ENCODE data around the gene PHLDA3. TPM values are rescaled to one million over a fixed set of nuclear protein-coding genes. Genes with fewer than 3 reads are reported as not detected.

Gene PHLDA3
- polyA plus RNA-seq, 2 of the 4 experiments (the other 2 are of a cell fraction) = 40.5 to 91.1 TPM

- TF ChIP-seq BHLHE40 (IDR thresholded peaks at IDR 0.05; ENCODE audit: low read depth, low read length) = no peak
- TF ChIP-seq NPAS2 (CRISPR knock-in tag; IDR thresholded peaks at IDR 0.05; ENCODE audit: borderline replicate concordance) = no peak
- no peak for TF ChIP-seq HES2 (IDR thresholded peaks at IDR 0.05)
Observed at GRCh38 chr1:201481761-201482493, 12.9 kb upstream of the PHLDA3 start (continued).

GRCh38 chr1:201481004-201481380 lies 12.0 kb upstream of the PHLDA3 start:
- no peak for DNase-seq (ENCODE audit: low read depth in 1 of 2, low spot score in 1 of 2)
- no peak for FAIRE-seq
- TF ChIP-seq ZSCAN20 (CRISPR knock-in tag; IDR thresholded peaks at IDR 0.05) = no peak
- 0 out of 5 replicates have a peak, but pooled peaks of 1 of the 2 experiments have one; percentile 18 for TF ChIP-seq JUN (IDR thresholded peaks at IDR 0.05)
- TF ChIP-seq GATA3 (IDR thresholded peaks at IDR 0.05; ENCODE audit: borderline replicate concordance) = no peak
- no peak for TF ChIP-seq FOXS1 (CRISPR knock-in tag; IDR thresholded peaks at IDR 0.05)
- TF ChIP-seq HOXA7 (CRISPR knock-in tag; IDR thresholded peaks at IDR 0.05) = 0 out of 2 replicates have a peak, but pooled peaks have one; percentile 51
- peak; percentile 5 to 9 for ATAC-seq
- H3K4me3 ChIP-seq = peak overlapping the region; percentile 39
- no peaks in the 10 kb centered on the region for H3K9me3 ChIP-seq
- peak overlapping the region; percentile 77 to 86 for H3K27ac ChIP-seq
- peaks cover 50% of the 10 kb centered on the region for H3K4me1 ChIP-seq
- WGBS (ENCODE audit: missing lambda C conversion rate) = 38% methylated on average over 15 of the region's 17 CpGs
- H3K4me2 ChIP-seq = peak overlapping the region; percentile 85
- ChIA-PET CTCF (interaction anchor here (1.0 to 34.3 kb wide), 18 partner anchors 15 to 491 kb away, joined by 3 to 1452 read pairs (median 6); partner anchors contain the start of genes CSRP1 and PHLDA3), POLR2A (interaction anchor here (1.2 to 3.7 kb wide), 9 partner anchors 9 to 33 kb away, joined by 3 to 32 read pairs (median 19); partner anchors contain the start of genes CSRP1 and PHLDA3)

- POLR2A ChIA-PET = interaction anchor here (0.6 to 3.7 kb wide), 8 partner anchors 12 to 602 kb away, joined by 3 to 32 read pairs (median 19); partner anchors contain the start of genes CSRP1 and PHLDA3
- ATAC-seq = peak; percentile 57 to 77
- TF ChIP-seq HOXB13 (CRISPR knock-in tag; IDR thresholded peaks at IDR 0.05; ENCODE audit: low read depth) (no peak), ZSCAN20 (CRISPR knock-in tag; IDR thresholded peaks at IDR 0.05) (no peak), E2F6 (IDR thresholded peaks at IDR 0.05; ENCODE audit: borderline replicate concordance, low read depth) (0 out of 2 replicates have a peak, but pooled peaks have one; percentile 20), ELK1 (IDR thresholded peaks at IDR 0.05; ENCODE audit: low read depth, low read length) (no peak), RAD21 (conservative IDR thresholded peaks at IDR 0.05 in 1 of 2, IDR thresholded peaks at IDR 0.05 in 1 of 2) (peak; percentile 21 to 37; a peak in 2 of 5 replicates), MAX (IDR thresholded peaks at IDR 0.05) (0 out of 2 replicates have a peak, but pooled peaks have one; percentile 22), FOSL2 (IDR thresholded peaks at IDR 0.05) (no peak), FOSL2 (CRISPR knock-in tag; IDR thresholded peaks at IDR 0.05) (no peak), SMC3 (IDR thresholded peaks at IDR 0.05) (peak; percentile 21; the same call in 1 of the 3 replicates), CEBPB (IDR thresholded peaks at IDR 0.05) (no peak), FOSB (CRISPR knock-in tag; IDR thresholded peaks at IDR 0.05) (peak; percentile 68; the same call in 1 of the 2 replicates), CHD2 (IDR thresholded peaks at IDR 0.05; ENCODE audit: low read length, partially characterized antibody) (no peak), EHF (CRISPR knock-in tag; IDR thresholded peaks at IDR 0.05) (no peak), POLR2AphosphoS2 (conservative IDR thresholded peaks at IDR 0.05; ENCODE audit: low read length) (no peak), CHD4 (IDR thresholded peaks at IDR 0.05; ENCODE audit: borderline replicate concordance) (no peak), JUN (IDR thresholded peaks at IDR 0.05) (0 out of 5 replicates have a peak, but pooled peaks of 1 of the 2 experiments have one; percentile 32), HDAC2 (IDR thresholded peaks at IDR 0.05) (no peak), NR3C1 (IDR thresholded peaks at IDR 0.05) (no peak), ZFP36 (IDR thresholded peaks at IDR 0.05; ENCODE audit: borderline replicate concordance, partially characterized antibody) (no peak), POLR2A (IDR thresholded peaks at IDR 0.05; ENCODE audit: low read length) (peak; percentile 30; the same call in 1 of the 2 replicates), MAFK (IDR thresholded peaks at IDR 0.05; ENCODE audit: partially characterized antibody) (no peak), BCL3 (IDR thresholded peaks at IDR 0.05) (0 out of 3 replicates have a peak, but pooled peaks have one; percentile 43), NPAS2 (CRISPR knock-in tag; IDR thresholded peaks at IDR 0.05; ENCODE audit: borderline replicate concordance) (no peak), RCOR1 (IDR thresholded peaks at IDR 0.05; ENCODE audit: low read depth, low read length) (no peak), EP300 (IDR thresholded peaks at IDR 0.05) (no peak), FOXS1 (CRISPR knock-in tag; IDR thresholded peaks at IDR 0.05) (no peak), HES2 (IDR thresholded peaks at IDR 0.05) (no peak)
- Histone ChIP-seq H3K4me2 (peak overlapping the region; percentile 85), H3K9me3 (no peaks in the 10 kb centered on the region), H3K4me3 (peak overlapping the region; percentile 39), H3K27ac (peak overlapping the region; percentile 77 to 86), H3K4me1 (peaks cover 52% of the 10 kb centered on the region)
- CTCF ChIA-PET = interaction anchor here (1.3 to 34.3 kb wide), 11 partner anchors 14 to 303 kb away, joined by 3 to 1452 read pairs (median 11); partner anchors contain the start of genes CSRP1 and PHLDA3
- peak; percentile 94 to 96 for DNase-seq (ENCODE audit: low read depth in 1 of 2, low spot score in 1 of 2)
- FAIRE-seq = no peak
- 4% methylated on average over 28 of the region's 37 CpGs for WGBS (ENCODE audit: missing lambda C conversion rate)
Observed at GRCh38 chr1:201480231-201481003, 11.4 kb upstream of the PHLDA3 start.

Data from A549 (cell line).